Right atrium auricular region (tissue), 2 donors: ENCODE results near the gene GALNT13. TPM values are rescaled to one million over a fixed set of nuclear protein-coding genes. Genes with fewer than 3 reads are reported as not detected.

ENCODE experiments used
- DNase-seq: peaks from one replicate; pipeline ENCODE4 v3.0.0-alpha.2; 2019; ENCODE audit warnings: low spot score
- H3K27ac ChIP-seq, 2 donors: fragments of 200-600 bp; sonication (generic); 1 replicate in 1 of 2; 2 replicates in 1 of 2; pipeline ENCODE4 v1.5.1; 2016 to 2019
- H3K27me3 ChIP-seq, 2 donors: fragments of 200-600 bp; sonication (generic); one replicate each; pipeline versions ENCODE4 v1.5.1 to v1.6.0; 2017 to 2019
- H3K36me3 ChIP-seq: fragments of 200-600 bp; sonication (generic); one replicate; pipeline ENCODE4 v1.5.1; 2016
- H3K4me1 ChIP-seq, 2 donors: fragments of 200-600 bp; sonication (generic); one replicate each; pipeline versions ENCODE4 v1.5.1 to v1.6.0; 2017 to 2019
- H3K4me3 ChIP-seq, 2 donors: fragments of 200-600 bp; sonication (generic); 1 replicate in 1 of 2; 2 replicates in 1 of 2; pipeline ENCODE4 v1.5.1; 2017 to 2019; ENCODE audit warnings: mild to moderate bottlenecking in 1 of 2, moderate library complexity in 1 of 2
- H3K9me3 ChIP-seq, 2 donors: fragments of 200-600 bp; sonication (generic); one replicate each; pipeline ENCODE4 v1.5.1; 2019
- total RNA-seq, 2 donors: library from RNA; depleted of rRNA; stranded (reverse); fragments of >200 nt; gene quantifications; one replicate each; pipeline ENCODE4 v1.1.0, GENCODE V29; 2016
- TF ChIP-seq, protein P1 (sequence below), 2 donors: fragments of 200-600 bp; sonication (generic); IDR thresholded peaks; one replicate each; pipeline ENCODE4 v1.5.1; 2019; ENCODE audit warnings: antibody characterized with exemption in 2 of 2

Gene GALNT13
- total RNA-seq, 2 donors from 2014 or later = 0.55 to 2.2 TPM

DNA sequence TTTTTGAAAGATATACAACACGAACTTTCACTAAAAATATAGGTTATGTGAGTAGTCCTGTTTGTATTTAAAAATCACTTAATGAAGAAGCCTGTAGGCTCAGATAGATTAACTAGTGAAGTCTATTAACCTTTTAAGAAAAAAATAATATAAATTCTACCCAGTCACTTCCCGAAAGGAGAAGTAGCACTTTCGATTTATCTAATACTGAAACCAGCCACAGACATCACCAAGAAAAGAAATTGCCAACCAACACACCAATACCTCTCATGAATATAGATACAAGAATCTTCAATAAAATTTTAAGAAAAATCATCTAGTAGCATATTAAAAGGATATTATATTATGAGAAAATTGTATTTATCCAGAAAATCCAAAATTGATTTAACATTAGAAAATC is 160.5 kb downstream of the GALNT13 start:
- DNase-seq = no peak
- Histone ChIP-seq H3K36me3 (no peaks in the 10 kb centered on the region), H3K27ac (no peak overlapping the region), H3K4me3 (no peak overlapping the region), H3K9me3 (peaks cover 0 to 8% of the 10 kb centered on the region in 2 donors), H3K4me1 (no peaks in the 10 kb centered on the region), H3K27me3 (no peaks in the 10 kb centered on the region)
- TF ChIP-seq, protein P1, sequence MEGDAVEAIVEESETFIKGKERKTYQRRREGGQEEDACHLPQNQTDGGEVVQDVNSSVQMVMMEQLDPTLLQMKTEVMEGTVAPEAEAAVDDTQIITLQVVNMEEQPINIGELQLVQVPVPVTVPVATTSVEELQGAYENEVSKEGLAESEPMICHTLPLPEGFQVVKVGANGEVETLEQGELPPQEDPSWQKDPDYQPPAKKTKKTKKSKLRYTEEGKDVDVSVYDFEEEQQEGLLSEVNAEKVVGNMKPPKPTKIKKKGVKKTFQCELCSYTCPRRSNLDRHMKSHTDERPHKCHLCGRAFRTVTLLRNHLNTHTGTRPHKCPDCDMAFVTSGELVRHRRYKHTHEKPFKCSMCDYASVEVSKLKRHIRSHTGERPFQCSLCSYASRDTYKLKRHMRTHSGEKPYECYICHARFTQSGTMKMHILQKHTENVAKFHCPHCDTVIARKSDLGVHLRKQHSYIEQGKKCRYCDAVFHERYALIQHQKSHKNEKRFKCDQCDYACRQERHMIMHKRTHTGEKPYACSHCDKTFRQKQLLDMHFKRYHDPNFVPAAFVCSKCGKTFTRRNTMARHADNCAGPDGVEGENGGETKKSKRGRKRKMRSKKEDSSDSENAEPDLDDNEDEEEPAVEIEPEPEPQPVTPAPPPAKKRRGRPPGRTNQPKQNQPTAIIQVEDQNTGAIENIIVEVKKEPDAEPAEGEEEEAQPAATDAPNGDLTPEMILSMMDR (IDR thresholded peaks at IDR 0.05) = no peak

- Histone ChIP-seq H3K27me3 (no peaks in the 10 kb centered on the region), H3K36me3 (no peaks in the 10 kb centered on the region), H3K27ac (no peak overlapping the region), H3K9me3 (no peaks in the 10 kb centered on the region), H3K4me3 (no peak overlapping the region), H3K4me1 (no peaks in the 10 kb centered on the region)
- DNase-seq = no peak
- TF ChIP-seq, protein P1 (IDR thresholded peaks at IDR 0.05) = no peak
Measured at GRCh38 chr2:154046493-154046892, 174.8 kb downstream of the GALNT13 start.

- Histone ChIP-seq H3K27me3 (no peaks in the 10 kb centered on the region), H3K36me3 (no peaks in the 10 kb centered on the region), H3K9me3 (no peaks in the 10 kb centered on the region), H3K4me3 (no peak overlapping the region), H3K27ac (no peak overlapping the region), H3K4me1 (no peaks in the 10 kb centered on the region)
- TF ChIP-seq, protein P1 (IDR thresholded peaks at IDR 0.05) = no peak
- DNase-seq = no peak
Measured at GRCh38 chr2:154048905-154049304, 177.2 kb downstream of the GALNT13 start.

- DNase-seq = no peak
- H3K4me1 ChIP-seq = no peaks in the 10 kb centered on the region
- H3K4me3 ChIP-seq = no peak overlapping the region
- no peaks in the 10 kb centered on the region for H3K36me3 ChIP-seq
- H3K27ac ChIP-seq = no peak overlapping the region
- no peaks in the 10 kb centered on the region for H3K27me3 ChIP-seq
- H3K9me3 ChIP-seq = no peaks in the 10 kb centered on the region
- TF ChIP-seq, protein P1 (IDR thresholded peaks at IDR 0.05) = no peak
Measured at GRCh38 chr2:154049561-154049960, 177.8 kb downstream of the GALNT13 start.

DNA sequence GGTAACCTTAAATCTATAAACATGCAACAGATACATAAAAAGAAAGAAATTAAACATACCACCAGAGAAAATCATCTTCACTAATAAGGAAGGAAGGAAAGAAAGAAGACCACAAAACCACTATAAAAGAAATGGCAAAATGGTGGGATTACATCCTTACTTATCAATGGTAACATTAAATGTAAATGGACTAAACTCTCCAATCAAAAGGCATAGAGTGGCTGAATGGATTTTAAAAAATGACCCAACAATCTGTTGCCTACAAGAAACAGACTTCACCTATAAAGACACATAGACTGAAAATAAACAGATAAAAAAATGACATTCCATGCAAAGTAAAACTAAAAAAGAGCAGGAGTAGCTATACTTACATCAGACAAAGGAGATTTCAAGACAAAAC is 195.4 kb downstream of the GALNT13 start:
- Histone ChIP-seq H3K9me3 (peaks cover 0 to 4% of the 10 kb centered on the region in 2 donors), H3K4me1 (no peaks in the 10 kb centered on the region), H3K27ac (no peak overlapping the region), H3K36me3 (no peaks in the 10 kb centered on the region), H3K27me3 (no peaks in the 10 kb centered on the region), H3K4me3 (no peak overlapping the region)
- TF ChIP-seq, protein P1 (IDR thresholded peaks at IDR 0.05) = no peak
- no peak for DNase-seq

DNA sequence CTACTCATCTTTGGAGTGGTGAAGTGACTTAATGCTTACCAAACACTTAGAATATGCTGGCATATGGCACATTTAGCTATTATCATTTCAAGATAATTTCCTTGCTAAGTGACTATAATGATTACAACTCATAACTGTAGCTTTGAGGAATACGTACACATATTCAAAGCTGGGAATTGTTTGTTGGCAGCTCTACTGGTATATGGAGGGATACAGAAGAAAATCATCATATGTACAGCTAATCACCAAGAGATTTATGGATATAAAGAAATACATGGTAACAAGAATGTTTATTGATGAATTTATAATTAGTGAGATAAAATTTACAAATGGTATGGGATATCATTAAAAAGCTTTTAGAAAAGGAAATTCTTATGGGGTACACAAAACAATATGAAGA is 207.2 kb downstream of the GALNT13 start:
- DNase-seq = no peak
- TF ChIP-seq, protein P1 (IDR thresholded peaks at IDR 0.05) = no peak

More for the DNA sequence above, 207.2 kb downstream of the GALNT13 start:
- H3K36me3 ChIP-seq = no peaks in the 10 kb centered on the region
- H3K27me3 ChIP-seq = no peaks in the 10 kb centered on the region
- no peaks in the 10 kb centered on the region for H3K9me3 ChIP-seq
- no peak overlapping the region for H3K4me3 ChIP-seq
- no peaks in the 10 kb centered on the region for H3K4me1 ChIP-seq
- H3K27ac ChIP-seq = no peak overlapping the region
